HepG2 (cell line): ENCODE data around the gene NPHS1. TPM values are rescaled to one million over a fixed set of nuclear protein-coding genes. Genes with fewer than 3 reads are reported as not detected.
A peak's percentile ranks its signal among the peaks of the same experiment; 100 is the strongest.

ENCODE experiments used
- BRCA1 ChIP-seq: sonication (generic); formaldehyde crosslinking; IDR thresholded peaks from 2 replicates; pipeline ENCODE4 v1.4.0; 2020; ENCODE audit warnings: missing genetic modification reagents
- CBX2 ChIP-seq, 2 experiments: fragments of 200-600 bp in 1 of 2; sonication (generic); formaldehyde crosslinking in 1 of 2; IDR thresholded peaks; 2 replicates each; pipeline versions ENCODE4 v1.7.0 to v1.8.1; 2018 to 2022; ENCODE audit warnings: low read depth in 2 of 2, low read length in 1 of 2, mild to moderate bottlenecking in 1 of 2, missing genetic modification reagents in 1 of 2
- HDAC2 ChIP-seq: sonication (generic); formaldehyde crosslinking; IDR thresholded peaks from 2 replicates; pipeline ENCODE4 v1.4.0; 2020; ENCODE audit warnings: missing genetic modification reagents
- HNF4G ChIP-seq, 2 experiments: sonication (generic) in 1 of 2; formaldehyde crosslinking in 1 of 2; IDR thresholded peaks; 2 replicates each; pipeline versions ENCODE4 v1.4.0 to v1.6.1; 2011 to 2020; ENCODE audit warnings: borderline replicate concordance in 2 of 2, low read depth in 2 of 2, mild to moderate bottlenecking in 2 of 2, low read length in 1 of 2, missing genetic modification reagents in 1 of 2, moderate library complexity in 1 of 2
- IRF2 ChIP-seq: IDR thresholded peaks from 2 replicates; pipeline ENCODE4 v1.6.1; 2018; ENCODE audit warnings: missing genetic modification reagents, missing compliant biosample characterization
- KDM2A ChIP-seq: sonication (generic); formaldehyde crosslinking; IDR thresholded peaks from 2 replicates; pipeline ENCODE4 v1.4.0; 2020; ENCODE audit warnings: low read depth, missing genetic modification reagents, borderline replicate concordance
- NAIF1 ChIP-seq: sonication (generic); formaldehyde crosslinking; IDR thresholded peaks from 2 replicates; pipeline ENCODE4 v1.5.0; 2020; ENCODE audit warnings: mild to moderate bottlenecking, missing genetic modification reagents, borderline replicate concordance
- NKX3-1 ChIP-seq: sonication (generic); formaldehyde crosslinking; IDR thresholded peaks from 2 replicates; pipeline ENCODE4 v1.5.0; 2020; ENCODE audit warnings: missing genetic modification reagents
- RXRA ChIP-seq: sonication (generic); formaldehyde crosslinking; IDR thresholded peaks from 2 replicates; pipeline ENCODE4 v1.5.1; 2020; ENCODE audit warnings: missing genetic modification reagents
- SNRNP70 ChIP-seq: fragments of 200-400 bp; formaldehyde crosslinking; IDR thresholded peaks from 2 replicates; pipeline ENCODE4 v1.6.1; 2017; ENCODE audit warnings: mild to moderate bottlenecking, low read depth, low read length, moderate library complexity
- SP1 ChIP-seq, 2 experiments: fragments of 450-650 bp in 1 of 2; sonication (generic) in 1 of 2; formaldehyde crosslinking in 1 of 2; IDR thresholded peaks; 2 replicates each; pipeline versions ENCODE4 v1.4.0 to v1.6.1; 2016 to 2020; ENCODE audit warnings: missing genetic modification reagents in 1 of 2
- TOPORS ChIP-seq: sonication (generic); formaldehyde crosslinking; IDR thresholded peaks from 2 replicates; pipeline ENCODE4 v1.8.0; 2023; ENCODE audit warnings: mild to moderate bottlenecking, missing genetic modification reagents
- ZBTB21 ChIP-seq: sonication (generic); formaldehyde crosslinking; IDR thresholded peaks from 2 replicates; pipeline ENCODE4 v1.4.0; 2020; ENCODE audit warnings: missing genetic modification reagents
- ZFP82 ChIP-seq: sonication (generic); formaldehyde crosslinking; IDR thresholded peaks from 2 replicates; pipeline ENCODE4 v1.5.1; 2020; ENCODE audit warnings: mild to moderate bottlenecking, missing genetic modification reagents, borderline replicate concordance
- ZNF335 ChIP-seq: sonication (generic); formaldehyde crosslinking; IDR thresholded peaks from 2 replicates; pipeline ENCODE4 v1.4.0; 2020; ENCODE audit warnings: missing genetic modification reagents
- ZNF367 ChIP-seq: sonication (generic); formaldehyde crosslinking; IDR thresholded peaks from 2 replicates; pipeline ENCODE4 v1.4.0; 2020; ENCODE audit warnings: missing genetic modification reagents, borderline replicate concordance
- ZNF549 ChIP-seq: sonication (generic); formaldehyde crosslinking; IDR thresholded peaks from 2 replicates; pipeline ENCODE4 v1.5.0; 2020; ENCODE audit warnings: missing genetic modification reagents
- ZNF777 ChIP-seq: sonication (generic); formaldehyde crosslinking; IDR thresholded peaks from 2 replicates; pipeline ENCODE4 v1.4.0; 2020; ENCODE audit warnings: missing genetic modification reagents
- ZNF790 ChIP-seq: sonication (generic); formaldehyde crosslinking; IDR thresholded peaks from 2 replicates; pipeline ENCODE4 v1.8.0; 2022; ENCODE audit warnings: missing genetic modification reagents, mild to moderate bottlenecking, borderline replicate concordance
- ZNF850 ChIP-seq: sonication (generic); formaldehyde crosslinking; conservative IDR thresholded peaks from 2 replicates; pipeline ENCODE4 v1.9.0; 2021; ENCODE audit warnings: mild to moderate bottlenecking, missing genetic modification reagents
- ZSCAN12 ChIP-seq: sonication (generic); formaldehyde crosslinking; IDR thresholded peaks from 2 replicates; pipeline ENCODE4 v1.9.0; 2021; ENCODE audit warnings: mild to moderate bottlenecking, missing genetic modification reagents
- polyA plus RNA-seq, 8 experiments: library from polyadenylated mRNA; depleted of rRNA in 3 of 8; stranded (reverse) in 7 of 8; unstranded in 1 of 8; fragments of >200 nt; fragmentation: Illumina TruSeq in 4 of 8; extraction: Trizol in 4 of 8; gene quantifications; 2 replicates each; pipeline versions ENCODE4 v1.2.1 to v1.2.3, GENCODE V29; 2011 to 2016; ENCODE audit warnings: low read depth in 4 of 8, missing spikeins in 1 of 8, mixed read lengths in 1 of 8; ENCODE audit not compliant: insufficient read depth in 1 of 8
- total RNA-seq, 5 experiments: library from RNA; depleted of rRNA; stranded (reverse); fragments of >200 nt; fragmentation: Illumina TruSeq; extraction: Trizol; gene quantifications; 2 replicates each; pipeline ENCODE4 v1.2.3, GENCODE V29; 2016; ENCODE audit warnings: low read depth in 1 of 5
- TF ChIP-seq, protein P1 (sequence below): sonication (generic); formaldehyde crosslinking; IDR thresholded peaks from 2 replicates; pipeline ENCODE4 v1.4.0; 2020; ENCODE audit warnings: missing genetic modification reagents
- TF ChIP-seq, protein P2 (sequence below): sonication (generic); formaldehyde crosslinking; IDR thresholded peaks from 2 replicates; pipeline ENCODE4 v1.8.1; 2023; ENCODE audit warnings: mild to moderate bottlenecking, missing genetic modification reagents
- TF ChIP-seq, protein P3 (sequence below): sonication (generic); formaldehyde crosslinking; IDR thresholded peaks from 2 replicates; pipeline ENCODE4 v1.5.1; 2020; ENCODE audit warnings: missing genetic modification reagents, mild to moderate bottlenecking, borderline replicate concordance

NPHS1 gene
- total and polyA plus RNA-seq, 2 of the 13 experiments (the other 11 are each of a cell fraction or from before 2014, with no cell fraction given) = not detected

DNA sequence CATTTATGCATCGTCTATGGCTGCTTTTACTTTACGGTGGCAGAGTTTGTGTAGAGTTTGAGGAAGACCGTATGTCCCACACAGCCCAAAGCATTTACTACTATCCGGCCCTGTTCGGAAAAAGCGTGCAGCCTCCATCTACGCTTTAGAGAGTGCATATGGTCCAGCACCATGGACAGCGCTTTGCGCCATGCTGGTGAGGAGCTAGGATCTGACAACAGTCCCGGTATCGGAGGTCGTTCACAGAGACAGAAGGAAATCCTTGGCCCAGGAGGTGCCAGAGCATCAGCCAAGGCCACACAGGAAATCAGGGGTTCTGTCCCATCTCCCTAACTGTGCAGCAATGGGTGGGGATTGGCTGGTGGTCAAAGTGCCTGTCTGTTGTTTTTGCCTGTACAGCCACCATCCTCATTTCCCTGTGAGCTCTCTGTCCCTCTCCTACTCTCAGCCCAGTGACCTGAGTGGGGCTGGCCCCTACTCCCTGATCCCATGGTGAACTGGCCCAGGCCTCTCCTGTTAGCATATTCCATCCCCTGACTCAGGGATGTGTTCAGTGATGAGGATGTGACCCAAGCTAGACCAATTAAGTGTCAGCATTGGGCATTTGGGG is 23.5 kb downstream of the NPHS1 start (continued):
- 0 out of 2 replicates have a peak, but pooled peaks have one; percentile 58 for TF ChIP-seq TOPORS (CRISPR knock-in tag)
- TF ChIP-seq KDM2A (CRISPR knock-in tag) = peak; percentile 81
- peak; percentile 94; the same call in 1 of the 2 replicates for TF ChIP-seq ZSCAN12 (CRISPR knock-in tag)
- no peak for TF ChIP-seq SNRNP70
- TF ChIP-seq, protein P1, sequence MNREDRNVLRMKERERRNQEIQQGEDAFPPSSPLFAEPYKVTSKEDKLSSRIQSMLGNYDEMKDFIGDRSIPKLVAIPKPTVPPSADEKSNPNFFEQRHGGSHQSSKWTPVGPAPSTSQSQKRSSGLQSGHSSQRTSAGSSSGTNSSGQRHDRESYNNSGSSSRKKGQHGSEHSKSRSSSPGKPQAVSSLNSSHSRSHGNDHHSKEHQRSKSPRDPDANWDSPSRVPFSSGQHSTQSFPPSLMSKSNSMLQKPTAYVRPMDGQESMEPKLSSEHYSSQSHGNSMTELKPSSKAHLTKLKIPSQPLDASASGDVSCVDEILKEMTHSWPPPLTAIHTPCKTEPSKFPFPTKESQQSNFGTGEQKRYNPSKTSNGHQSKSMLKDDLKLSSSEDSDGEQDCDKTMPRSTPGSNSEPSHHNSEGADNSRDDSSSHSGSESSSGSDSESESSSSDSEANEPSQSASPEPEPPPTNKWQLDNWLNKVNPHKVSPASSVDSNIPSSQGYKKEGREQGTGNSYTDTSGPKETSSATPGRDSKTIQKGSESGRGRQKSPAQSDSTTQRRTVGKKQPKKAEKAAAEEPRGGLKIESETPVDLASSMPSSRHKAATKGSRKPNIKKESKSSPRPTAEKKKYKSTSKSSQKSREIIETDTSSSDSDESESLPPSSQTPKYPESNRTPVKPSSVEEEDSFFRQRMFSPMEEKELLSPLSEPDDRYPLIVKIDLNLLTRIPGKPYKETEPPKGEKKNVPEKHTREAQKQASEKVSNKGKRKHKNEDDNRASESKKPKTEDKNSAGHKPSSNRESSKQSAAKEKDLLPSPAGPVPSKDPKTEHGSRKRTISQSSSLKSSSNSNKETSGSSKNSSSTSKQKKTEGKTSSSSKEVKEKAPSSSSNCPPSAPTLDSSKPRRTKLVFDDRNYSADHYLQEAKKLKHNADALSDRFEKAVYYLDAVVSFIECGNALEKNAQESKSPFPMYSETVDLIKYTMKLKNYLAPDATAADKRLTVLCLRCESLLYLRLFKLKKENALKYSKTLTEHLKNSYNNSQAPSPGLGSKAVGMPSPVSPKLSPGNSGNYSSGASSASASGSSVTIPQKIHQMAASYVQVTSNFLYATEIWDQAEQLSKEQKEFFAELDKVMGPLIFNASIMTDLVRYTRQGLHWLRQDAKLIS = 0 out of 2 replicates have a peak, but pooled peaks have one; percentile 63
- TF ChIP-seq, protein P2, sequence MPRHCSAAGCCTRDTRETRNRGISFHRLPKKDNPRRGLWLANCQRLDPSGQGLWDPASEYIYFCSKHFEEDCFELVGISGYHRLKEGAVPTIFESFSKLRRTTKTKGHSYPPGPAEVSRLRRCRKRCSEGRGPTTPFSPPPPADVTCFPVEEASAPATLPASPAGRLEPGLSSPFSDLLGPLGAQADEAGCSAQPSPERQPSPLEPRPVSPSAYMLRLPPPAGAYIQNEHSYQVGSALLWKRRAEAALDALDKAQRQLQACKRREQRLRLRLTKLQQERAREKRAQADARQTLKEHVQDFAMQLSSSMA (CRISPR knock-in tag) = peak; percentile 90
- TF ChIP-seq, protein P3, sequence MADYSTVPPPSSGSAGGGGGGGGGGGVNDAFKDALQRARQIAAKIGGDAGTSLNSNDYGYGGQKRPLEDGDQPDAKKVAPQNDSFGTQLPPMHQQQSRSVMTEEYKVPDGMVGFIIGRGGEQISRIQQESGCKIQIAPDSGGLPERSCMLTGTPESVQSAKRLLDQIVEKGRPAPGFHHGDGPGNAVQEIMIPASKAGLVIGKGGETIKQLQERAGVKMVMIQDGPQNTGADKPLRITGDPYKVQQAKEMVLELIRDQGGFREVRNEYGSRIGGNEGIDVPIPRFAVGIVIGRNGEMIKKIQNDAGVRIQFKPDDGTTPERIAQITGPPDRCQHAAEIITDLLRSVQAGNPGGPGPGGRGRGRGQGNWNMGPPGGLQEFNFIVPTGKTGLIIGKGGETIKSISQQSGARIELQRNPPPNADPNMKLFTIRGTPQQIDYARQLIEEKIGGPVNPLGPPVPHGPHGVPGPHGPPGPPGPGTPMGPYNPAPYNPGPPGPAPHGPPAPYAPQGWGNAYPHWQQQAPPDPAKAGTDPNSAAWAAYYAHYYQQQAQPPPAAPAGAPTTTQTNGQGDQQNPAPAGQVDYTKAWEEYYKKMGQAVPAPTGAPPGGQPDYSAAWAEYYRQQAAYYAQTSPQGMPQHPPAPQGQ = no peak
- peak; percentile 94 for TF ChIP-seq ZNF335 (CRISPR knock-in tag)
- TF ChIP-seq ZNF777 (CRISPR knock-in tag) = no peak
- peak; percentile 93 for TF ChIP-seq BRCA1 (CRISPR knock-in tag)
- TF ChIP-seq NAIF1 (CRISPR knock-in tag) = no peak; the same call in 1 of the 2 replicates
- TF ChIP-seq NKX3-1 (CRISPR knock-in tag) = peak; percentile 97
- TF ChIP-seq HNF4G (IDR thresholded peaks at IDR 0.05; ENCODE audit: borderline replicate concordance, low read depth, low read length) = no peak
- peak; percentile 72; the same call in 1 of the 2 replicates for TF ChIP-seq HNF4G (CRISPR knock-in tag; IDR thresholded peaks at IDR 0.05; ENCODE audit: borderline replicate concordance, low read depth)
- TF ChIP-seq ZNF549 (CRISPR knock-in tag) = no peak
- TF ChIP-seq ZBTB21 = peak; percentile 71; the same call in 1 of the 2 replicates
- TF ChIP-seq ZNF790 (CRISPR knock-in tag) = 0 out of 2 replicates have a peak, but pooled peaks have one; percentile 38
- TF ChIP-seq ZFP82 = peak; percentile 76; the same call in 1 of the 2 replicates
- peak; percentile 92 for TF ChIP-seq IRF2 (CRISPR knock-in tag)
- TF ChIP-seq CBX2 (IDR thresholded peaks at IDR 0.05; ENCODE audit: low read depth, low read length) = no peak
- TF ChIP-seq CBX2 (CRISPR knock-in tag; IDR thresholded peaks at IDR 0.05; ENCODE audit: low read depth) = no peak
- no peak for TF ChIP-seq SP1 (IDR thresholded peaks at IDR 0.05)
- peak; percentile 53 for TF ChIP-seq SP1 (CRISPR knock-in tag; IDR thresholded peaks at IDR 0.05)
- TF ChIP-seq ZNF850 (CRISPR knock-in tag) = no peak
- TF ChIP-seq ZNF367 = peak; percentile 67; the same call in 1 of the 2 replicates
- peak; percentile 92 for TF ChIP-seq HDAC2 (CRISPR knock-in tag)
- peak; percentile 41; the same call in 1 of the 2 replicates for TF ChIP-seq RXRA (CRISPR knock-in tag)
